NCI-H2227 (cell line): ENCODE data around the gene SRCIN1.
"Not testable (repeated sequence)": the region's sequence is repeated elsewhere in the genome, so short reads cannot be mapped to it uniquely, and the experiment has no call there.

Source experiments
- DNase-seq: peaks from one replicate; lab custom pipeline; 2025; ENCODE audit not compliant: unreplicated experiment; lab: John Stamatoyannopoulos, UW

The SRCIN1 gene

DNA sequence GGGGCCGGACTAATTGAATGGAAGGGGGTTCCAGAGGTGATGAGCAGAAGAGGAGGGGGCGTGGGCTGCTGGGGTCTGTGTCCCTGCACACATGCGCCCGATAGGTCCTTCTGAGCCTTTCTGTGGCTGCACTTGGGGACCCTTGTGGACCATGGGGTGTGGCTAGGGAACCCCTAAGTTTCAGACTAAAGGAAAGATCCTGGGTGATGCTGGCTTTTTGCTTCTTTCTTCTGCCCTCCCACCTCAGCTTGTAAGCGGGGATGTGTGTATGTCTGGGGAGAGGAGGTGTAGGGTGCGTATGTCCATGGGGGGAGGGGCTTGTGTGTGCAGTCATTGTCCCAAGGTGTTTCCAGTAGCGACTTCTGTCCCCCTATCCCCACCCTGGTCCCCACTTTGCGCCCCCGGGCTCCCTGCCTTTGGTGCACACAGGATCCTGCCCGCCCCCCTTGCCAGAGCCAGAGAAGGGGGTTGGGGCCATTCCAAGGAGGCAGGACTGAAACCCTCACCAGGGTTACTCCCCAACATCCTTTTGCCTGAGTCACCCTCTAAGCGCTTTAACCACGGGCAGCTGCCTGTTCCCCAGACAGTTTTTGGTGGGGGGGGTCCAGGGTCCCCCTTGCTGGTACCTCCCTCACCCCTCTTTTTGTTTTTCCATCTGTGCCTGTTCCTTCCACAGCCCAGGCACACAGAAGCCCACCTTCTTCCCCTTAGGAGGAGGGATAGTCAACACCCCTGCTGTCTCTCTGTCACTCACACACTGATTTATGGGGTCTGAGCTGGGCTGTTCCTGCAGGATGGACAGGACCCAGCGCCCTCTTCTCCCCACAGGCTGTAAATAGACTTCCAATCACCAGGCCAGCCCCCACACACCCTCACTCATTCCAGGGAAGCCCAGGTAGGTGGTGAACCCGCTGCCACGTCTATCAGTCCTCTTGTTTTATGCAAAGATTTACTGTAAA, 94.3 kb downstream of the SRCIN1 start:
- peak; percentile 29 for DNase-seq

DNA sequence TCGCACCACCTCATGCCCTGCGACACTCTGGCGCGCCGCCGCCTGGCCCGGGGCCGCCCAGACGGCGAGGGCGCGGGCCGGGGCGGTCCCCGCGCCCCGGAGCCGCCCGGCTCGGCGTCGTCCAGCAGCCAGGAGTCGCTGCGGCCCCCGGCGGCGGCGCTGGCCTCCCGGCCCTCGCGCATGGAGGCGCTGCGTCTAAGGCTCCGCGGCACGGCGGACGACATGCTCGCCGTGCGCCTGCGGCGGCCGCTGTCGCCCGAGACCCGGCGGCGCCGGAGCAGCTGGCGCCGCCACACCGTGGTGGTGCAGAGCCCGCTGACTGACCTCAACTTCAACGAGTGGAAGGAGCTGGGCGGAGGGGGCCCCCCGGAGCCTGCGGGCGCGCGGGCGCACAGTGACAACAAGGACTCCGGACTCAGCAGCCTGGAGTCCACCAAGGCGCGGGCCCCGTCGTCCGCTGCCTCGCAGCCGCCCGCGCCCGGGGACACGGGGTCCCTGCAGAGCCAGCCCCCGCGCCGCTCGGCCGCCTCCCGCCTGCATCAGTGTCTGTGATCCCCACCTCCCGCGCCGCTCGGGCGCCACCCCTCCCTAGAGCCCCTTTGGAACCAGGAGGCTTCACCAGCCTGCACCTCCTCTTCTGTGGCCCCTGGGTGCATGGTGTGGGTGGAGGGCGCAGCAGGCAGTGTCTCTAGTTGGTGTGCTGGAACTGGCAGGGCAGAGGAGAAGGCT, 95.2 kb downstream of the SRCIN1 start:
- no peak for DNase-seq

DNA sequence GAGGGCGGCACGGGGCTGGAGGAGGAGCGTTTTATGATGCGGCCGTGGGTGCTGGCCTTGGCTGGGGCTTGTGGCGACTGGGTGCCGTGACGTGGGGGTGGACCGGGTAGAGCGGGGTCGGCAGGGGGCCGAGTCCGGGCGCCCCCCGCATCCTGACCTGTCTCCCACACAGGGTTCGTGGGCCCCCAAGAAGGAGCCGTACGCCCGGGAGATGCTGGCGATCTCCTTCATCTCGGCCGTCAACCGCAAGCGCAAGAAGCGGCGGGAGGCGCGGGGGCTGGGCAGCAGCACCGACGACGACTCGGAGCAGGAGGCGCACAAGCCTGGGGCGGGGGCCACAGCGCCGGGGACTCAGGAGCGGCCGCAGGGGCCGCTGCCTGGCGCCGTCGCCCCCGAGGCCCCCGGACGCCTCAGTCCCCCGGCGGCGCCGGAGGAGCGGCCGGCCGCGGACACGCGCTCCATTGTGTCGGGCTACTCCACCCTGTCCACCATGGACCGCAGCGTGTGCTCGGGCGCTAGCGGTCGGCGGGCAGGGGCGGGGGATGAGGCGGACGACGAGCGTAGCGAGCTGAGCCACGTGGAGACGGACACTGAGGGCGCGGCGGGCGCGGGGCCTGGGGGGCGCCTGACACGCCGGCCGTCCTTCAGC, 95.9 kb downstream of the SRCIN1 start:
- no peak for DNase-seq

DNA sequence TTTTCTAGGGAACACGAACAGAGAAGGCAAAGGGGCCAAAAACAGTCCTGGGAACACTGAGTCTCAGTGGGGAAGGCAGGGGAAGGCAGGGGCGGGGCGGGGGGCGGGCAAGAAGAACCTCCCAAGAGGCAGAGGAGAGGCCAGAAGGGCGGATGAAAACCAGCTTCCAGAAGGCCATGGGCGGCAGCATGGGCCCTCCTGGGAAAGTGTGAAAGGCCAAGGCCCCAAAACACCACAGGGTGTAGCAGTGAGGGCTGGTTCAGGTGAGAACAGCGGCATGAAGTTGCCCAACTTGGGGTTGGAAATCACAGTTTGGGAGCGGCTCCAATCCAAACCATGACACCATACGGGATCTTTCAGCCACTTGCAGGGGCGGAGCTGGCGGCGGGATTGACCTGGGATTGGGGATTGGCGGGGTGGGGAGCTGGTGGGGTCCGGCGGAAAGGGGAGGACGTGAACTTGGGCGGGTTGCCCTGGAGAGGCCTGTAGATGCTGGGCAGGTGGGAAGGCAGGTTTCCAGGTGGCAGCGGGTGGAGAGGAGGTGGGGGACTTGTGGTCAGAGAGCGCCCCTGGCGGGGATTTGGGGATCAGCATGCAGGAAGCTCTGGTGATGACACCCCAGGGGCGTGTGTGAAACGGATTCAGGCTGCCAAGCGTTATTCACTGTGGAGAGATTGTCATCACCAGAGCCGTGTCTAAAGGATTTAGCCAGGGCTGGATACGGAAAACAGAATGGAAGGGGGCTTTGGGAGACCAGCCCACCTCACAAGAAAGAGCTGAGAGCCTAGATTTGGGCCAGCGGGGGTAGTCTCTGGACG, 96.6 kb downstream of the SRCIN1 start:
- no peak for DNase-seq

DNA sequence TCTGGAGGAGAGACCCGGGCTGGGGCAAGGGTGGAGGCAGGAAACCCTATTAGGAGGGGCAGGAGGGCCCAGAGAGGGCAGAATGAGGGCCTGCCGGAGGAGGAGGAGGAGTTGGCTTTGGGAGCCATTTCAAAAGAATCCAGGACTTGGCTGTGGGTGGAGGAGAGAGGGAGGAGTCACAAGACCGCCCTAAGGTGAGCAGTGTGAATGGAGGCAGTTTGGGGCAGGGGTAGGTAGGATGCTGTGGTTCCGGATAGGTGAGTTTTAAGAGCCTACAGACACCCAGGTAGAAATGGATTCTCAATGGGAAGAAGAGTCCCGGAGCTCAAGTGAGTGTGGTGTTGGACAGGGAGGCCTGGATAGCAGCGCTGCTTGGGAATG, 97.2 kb downstream of the SRCIN1 start:
- DNase-seq, result no peak

DNA sequence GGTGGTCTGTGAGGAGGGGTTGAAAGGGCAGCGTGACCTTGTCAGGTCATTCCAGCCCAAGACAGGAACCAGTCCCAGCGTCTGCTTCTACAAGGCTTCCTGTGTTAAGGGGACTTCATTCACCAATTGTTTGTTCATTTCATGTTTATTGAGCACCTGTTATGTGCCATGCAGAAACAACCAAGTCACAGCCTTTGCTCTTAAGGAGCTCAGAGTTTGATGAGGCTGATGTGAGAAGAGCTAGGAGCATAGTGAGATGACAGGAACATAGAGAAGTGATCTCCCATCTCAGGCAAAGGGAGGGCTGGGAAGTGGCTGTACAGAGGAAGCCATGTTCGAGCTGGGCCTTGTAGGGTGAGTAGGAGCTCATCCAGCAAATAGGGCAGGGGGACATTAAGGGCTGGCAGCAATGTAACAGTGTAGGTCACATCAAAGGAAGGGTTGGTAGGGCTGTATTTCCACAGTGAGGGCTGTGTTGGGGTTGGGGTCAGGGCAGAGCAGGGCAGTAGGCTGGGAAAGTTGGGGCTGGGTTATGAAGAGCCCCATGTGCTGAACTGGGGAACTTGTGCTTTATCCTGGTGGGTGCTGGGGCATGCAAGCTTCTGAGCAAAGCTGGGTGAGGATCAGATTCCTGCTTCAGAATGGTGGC, 97.7 kb downstream of the SRCIN1 start:
- no peak for DNase-seq

- DNase-seq, result no peak
Measured at GRCh38 chr17:38507436-38507835, 98.3 kb downstream of the SRCIN1 start.

DNA sequence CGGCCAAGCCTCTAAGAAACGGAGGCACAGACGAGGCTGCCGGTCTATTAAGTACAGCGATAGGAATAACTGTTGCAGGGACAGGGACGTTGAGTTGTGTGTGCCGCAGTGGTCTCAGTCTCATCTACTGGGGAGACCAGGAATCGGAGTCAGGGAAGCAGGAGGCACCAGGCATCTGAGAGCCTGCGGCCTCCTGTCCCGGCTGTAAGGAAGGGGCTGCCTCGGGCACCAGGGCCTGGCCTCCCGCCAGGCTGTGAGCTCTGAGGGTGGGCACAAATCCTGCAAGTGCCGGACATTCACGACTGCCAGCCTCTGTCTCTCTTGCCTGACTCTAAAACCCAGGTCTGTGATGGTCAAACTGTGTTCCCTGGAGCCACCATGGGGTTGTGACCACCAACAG, 101.5 kb downstream of the SRCIN1 start:
- DNase-seq, result no peak

GRCh38 chr17:38503286-38503913, 102.4 kb downstream of the SRCIN1 start:
- not testable (repeated sequence) for DNase-seq

- not testable (repeated sequence) for DNase-seq
Measured at GRCh38 chr17:38501718-38502117, 104.0 kb downstream of the SRCIN1 start.

GRCh38 chr17:38499230-38499629, 106.5 kb downstream of the SRCIN1 start:
- not testable (repeated sequence) for DNase-seq

DNA sequence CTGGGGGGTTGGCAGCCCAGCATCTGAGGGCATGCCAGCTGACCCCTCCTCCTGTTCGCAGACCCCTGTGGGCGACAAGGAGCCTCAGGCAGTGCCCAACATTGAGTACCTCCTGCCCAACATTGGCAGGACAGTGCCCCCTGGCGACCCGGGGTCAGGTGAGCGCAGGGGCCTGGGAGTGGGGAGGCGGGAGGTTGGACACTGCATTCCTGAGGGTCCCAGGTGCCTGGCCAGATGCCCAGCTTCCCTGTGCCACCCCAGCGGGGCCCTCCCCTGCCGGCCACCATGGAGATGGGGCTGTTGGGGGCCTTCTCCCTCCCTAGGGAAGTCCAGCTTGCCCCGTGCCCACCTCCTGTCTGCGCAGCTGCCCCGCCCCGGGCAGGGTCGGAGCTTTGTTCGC, 107.4 kb downstream of the SRCIN1 start:
- no peak for DNase-seq

- DNase-seq, result not testable (repeated sequence)
Measured at GRCh38 chr17:38497656-38498055, 108.1 kb downstream of the SRCIN1 start.

DNA sequence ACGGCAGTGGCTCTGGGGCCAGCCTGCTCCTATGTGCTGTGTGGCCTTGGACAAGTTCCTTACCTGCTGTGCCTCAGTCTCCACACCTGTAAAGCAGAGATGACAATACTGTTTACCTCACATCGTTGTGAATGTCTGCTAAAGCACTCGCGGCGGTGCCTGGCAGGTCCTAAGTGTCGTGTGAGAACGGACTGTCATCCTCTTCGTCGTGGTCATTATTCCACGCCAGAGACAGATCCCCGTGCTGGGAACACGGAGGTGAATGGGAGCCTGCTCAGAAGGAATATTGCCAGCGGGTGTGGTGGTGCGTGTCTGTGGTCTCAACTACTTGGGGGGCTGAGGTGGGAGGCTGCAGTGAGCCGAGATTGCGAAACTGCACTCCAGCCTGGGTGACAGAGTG, 111.6 kb downstream of the SRCIN1 start:
- DNase-seq, result not testable (repeated sequence)

DNA sequence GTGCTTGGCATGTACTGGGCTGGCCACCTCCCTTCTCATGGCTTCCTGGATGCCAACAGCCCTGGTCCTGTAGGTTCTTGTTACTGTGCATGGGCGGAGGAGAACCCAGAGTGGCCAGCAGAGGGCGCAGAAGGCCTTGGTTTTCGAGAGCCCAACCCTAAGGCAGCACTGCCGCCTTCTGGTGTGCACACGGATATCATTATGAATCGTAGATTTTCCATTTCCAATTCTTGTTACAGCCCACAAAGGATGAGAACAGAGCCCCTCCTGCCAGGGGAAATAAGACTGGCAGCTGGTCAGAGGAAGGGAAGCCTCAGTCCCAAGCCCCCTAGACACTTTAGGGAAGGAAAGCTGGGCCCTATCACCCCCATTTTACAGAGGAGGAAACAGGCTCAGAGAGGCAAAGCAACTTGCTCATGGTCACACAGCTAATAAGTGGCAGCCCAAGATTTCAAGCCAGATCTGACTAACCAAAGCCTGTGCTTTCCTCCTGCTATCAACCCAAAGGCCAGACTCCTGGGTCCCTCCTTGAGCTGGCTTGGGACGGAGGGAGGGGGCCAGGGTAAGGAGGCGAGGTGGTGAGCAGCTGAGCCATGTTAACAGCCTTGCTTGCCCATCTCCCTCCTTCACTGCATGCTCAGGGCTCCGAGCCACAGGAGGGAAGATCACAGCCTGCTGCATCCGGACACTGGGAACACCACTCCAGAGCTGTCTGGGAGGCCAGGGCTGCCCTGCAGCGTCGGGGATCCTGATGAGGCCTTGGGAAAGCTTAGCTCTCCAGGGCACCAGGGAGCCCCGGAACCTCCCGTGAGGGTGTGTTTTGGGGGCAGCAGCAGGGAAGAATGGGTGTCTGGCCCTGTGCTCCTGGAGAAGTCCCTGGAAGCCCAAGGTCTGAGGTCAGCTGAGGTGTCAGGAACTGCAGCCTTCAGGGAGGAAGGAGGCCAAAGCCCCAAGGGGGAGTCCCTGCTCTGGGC, 113.4 kb downstream of the SRCIN1 start:
- peak; percentile 93 for DNase-seq

DNA sequence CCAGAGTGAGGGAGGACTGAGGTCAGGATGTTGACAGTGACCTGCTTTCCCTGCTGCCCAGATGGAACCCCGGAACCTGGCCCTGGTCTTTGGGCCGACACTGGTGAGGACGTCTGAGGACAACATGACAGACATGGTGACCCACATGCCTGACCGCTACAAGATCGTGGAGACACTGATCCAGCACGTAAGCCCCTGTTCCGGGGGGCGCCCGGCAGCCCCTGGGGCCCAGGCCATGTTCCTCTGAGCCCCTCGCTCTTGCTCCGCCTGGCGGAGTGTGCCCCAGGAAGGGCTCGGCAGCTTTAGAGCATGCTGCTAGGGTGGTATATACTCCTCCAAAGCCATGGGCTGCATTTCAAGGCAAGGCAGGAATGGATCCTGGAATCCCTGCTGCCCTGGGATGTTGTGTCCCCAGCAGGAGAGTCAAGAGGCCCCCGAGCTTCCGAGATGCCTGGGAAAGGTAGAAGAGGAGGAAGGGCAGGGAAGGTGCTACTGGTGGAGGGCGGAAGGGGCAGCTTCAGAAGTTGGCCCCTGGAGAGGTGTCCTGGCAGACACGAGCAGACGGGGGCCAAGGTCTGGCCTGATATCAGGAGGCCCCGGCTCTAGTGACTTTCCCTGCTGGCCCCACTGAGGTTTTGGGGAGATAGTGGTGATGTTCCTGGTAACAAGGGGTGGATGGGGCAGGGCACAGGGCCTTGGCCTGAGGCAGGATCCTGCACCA, 114.2 kb downstream of the SRCIN1 start:
- DNase-seq, result not testable (repeated sequence)

GRCh38 chr17:38489774-38490173, 116.0 kb downstream of the SRCIN1 start:
- not testable (repeated sequence) for DNase-seq
